Natural killer cell (primary cell): Measurements from ENCODE around the gene ZNF778. TPM values are rescaled to one million over a fixed set of nuclear protein-coding genes. Genes with fewer than 3 reads are reported as not detected.
A peak's percentile ranks its signal among the peaks of the same experiment; 100 is the strongest.

ENCODE experiments used
- ATAC-seq, 3 donors: fragments of 150-1000 bp in 2 of 3; fragments of 200-7000 bp in 1 of 3; cut with Tn5 transposase; 1 replicate in 1 of 3; 2 replicates in 2 of 3; pipeline ENCODE4 v1.10.0; 2021; ENCODE audit warnings: mild to moderate bottlenecking in 2 of 3, moderate library complexity in 2 of 3
- DNase-seq, 2 donors: peaks; one replicate each; pipeline versions ENCODE4 v3.0.0 to v3.0.0-alpha.2; 2013 to 2021; ENCODE audit warnings: mixed read lengths in 1 of 2
- H3K27ac ChIP-seq: one replicate; pipeline ENCODE4 v1.5.1; 2013; ENCODE audit warnings: mild to moderate bottlenecking, low read length
- H3K27me3 ChIP-seq: one replicate; pipeline ENCODE4 v1.6.1; 2013; ENCODE audit warnings: low read length; ENCODE audit not compliant: control insufficient read depth, insufficient read depth
- H3K36me3 ChIP-seq: one replicate; pipeline ENCODE4 v1.6.1; 2013; ENCODE audit warnings: low read length; ENCODE audit not compliant: control insufficient read depth, insufficient read depth
- H3K4me1 ChIP-seq: one replicate; pipeline ENCODE4 v1.6.1; 2013; ENCODE audit warnings: low read length; ENCODE audit not compliant: control insufficient read depth, insufficient read depth
- H3K4me3 ChIP-seq: one replicate; pipeline ENCODE4 v1.5.1; 2013; ENCODE audit warnings: low read length
- H3K9me3 ChIP-seq: one replicate; pipeline ENCODE4 v1.6.1; 2013; ENCODE audit warnings: low read length; ENCODE audit not compliant: control insufficient read depth, insufficient read depth
- H3K27ac Mint-ChIP-seq, 2 donors: one replicate each; pipeline ENCODE4 v1.8.0; 2022; ENCODE audit warnings: mild to moderate bottlenecking in 2 of 2, mixed read lengths in 2 of 2, moderate library complexity in 1 of 2
- H3K27me3 Mint-ChIP-seq, 2 donors: one replicate each; pipeline ENCODE4 v1.8.0; 2022; ENCODE audit warnings: low read depth in 2 of 2, mixed read lengths in 2 of 2
- H3K36me3 Mint-ChIP-seq: one replicate; pipeline ENCODE4 v1.8.0; 2022; ENCODE audit warnings: mixed read lengths
- H3K4me1 Mint-ChIP-seq, 2 donors: one replicate each; pipeline ENCODE4 v1.8.0; 2022; ENCODE audit warnings: mixed read lengths in 2 of 2
- H3K4me3 Mint-ChIP-seq: one replicate; pipeline ENCODE4 v1.8.0; 2022; ENCODE audit warnings: mild to moderate bottlenecking, moderate library complexity, mixed read lengths
- H3K9me3 Mint-ChIP-seq, 2 donors: one replicate each; pipeline ENCODE4 v1.8.0; 2022; ENCODE audit warnings: mixed read lengths in 2 of 2
- WGBS: methylation state at CpG from one replicate; pipeline ENCODE4 v1.1.7; 2013; ENCODE audit warnings: missing lambda C conversion rate; ENCODE audit not compliant: insufficient coverage; 5-methylcytosine and 5-hydroxymethylcytosine counted together
- intact Hi-C: fragments of 100-400 bp; cut with micrococcal nuclease; formaldehyde crosslinking; loops from one replicate; pipeline ENCODE4 v1.14.2; 2022
- total RNA-seq, 4 donors: library from RNA; stranded (reverse); fragments of 120-200 nt in 1 of 4; gene quantifications; one replicate each; pipeline versions ENCODE4 v1.2.3 to v1.2.4, GENCODE V29; 2013 to 2022
- TF ChIP-seq, protein P1 (sequence below): fragments of 200-600 bp; IDR thresholded peaks from one replicate; pipeline ENCODE4 v1.8.0; 2022; ENCODE audit warnings: antibody characterized with exemption

The ZNF778 gene
- total RNA-seq, 3 donors from 2014 or later (not counting 1 experiment from before 2014, with no cell fraction given) = 7.0 to 14.1 (median 11.8) TPM

DNA sequence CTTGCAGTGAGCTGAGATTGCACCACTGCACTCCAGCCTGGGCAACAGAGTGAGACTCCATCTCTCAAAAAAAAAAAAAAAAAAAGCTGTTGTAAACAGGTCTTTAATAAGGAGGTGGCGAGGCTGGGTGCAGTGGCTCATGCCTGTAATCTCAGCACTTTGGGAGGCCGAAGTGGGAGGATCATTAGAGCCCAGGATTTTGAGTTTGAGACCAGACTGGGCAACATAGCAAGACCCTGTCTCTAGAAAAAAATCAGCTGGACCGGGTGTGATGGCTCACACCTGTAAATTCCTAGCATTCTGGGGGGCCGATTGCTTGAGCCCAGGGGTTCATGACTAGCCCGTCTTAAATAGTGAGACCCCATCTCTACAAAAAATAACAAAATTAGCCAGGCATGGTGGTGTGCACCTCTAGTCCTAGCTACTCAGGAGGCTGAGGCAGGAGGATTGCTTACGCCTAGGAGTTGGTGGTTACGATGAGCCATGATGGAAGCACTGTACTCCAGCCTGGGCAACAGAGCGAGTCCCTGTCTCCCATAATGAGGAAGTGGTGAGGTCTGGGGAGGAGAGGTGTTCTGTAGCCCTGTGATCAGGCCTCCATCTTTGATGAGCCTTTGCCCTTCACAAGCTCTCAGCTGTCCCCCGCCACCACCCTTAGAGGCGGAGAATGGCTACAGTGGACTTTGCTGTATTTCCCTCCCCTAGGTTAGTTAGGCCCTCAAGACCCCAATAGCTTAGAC, 36.2 kb downstream of the ZNF778 start:
- peaks cover 10% of the 10 kb centered on the region for H3K9me3 ChIP-seq
- H3K4me1 ChIP-seq = peaks cover 14% of the 10 kb centered on the region
- no peak overlapping the region for H3K27ac ChIP-seq
- Mint-ChIP-seq H3K27me3 (peaks cover 8 to 19% of the 10 kb centered on the region in 2 donors), H3K4me3 (no peak overlapping the region), H3K36me3 (no peaks in the 10 kb centered on the region), H3K27ac (no peak overlapping the region), H3K4me1 (peaks cover 8 to 18% of the 10 kb centered on the region in 2 donors), H3K9me3 (peaks cover 2 to 10% of the 10 kb centered on the region in 2 donors)
- TF ChIP-seq, protein P1, sequence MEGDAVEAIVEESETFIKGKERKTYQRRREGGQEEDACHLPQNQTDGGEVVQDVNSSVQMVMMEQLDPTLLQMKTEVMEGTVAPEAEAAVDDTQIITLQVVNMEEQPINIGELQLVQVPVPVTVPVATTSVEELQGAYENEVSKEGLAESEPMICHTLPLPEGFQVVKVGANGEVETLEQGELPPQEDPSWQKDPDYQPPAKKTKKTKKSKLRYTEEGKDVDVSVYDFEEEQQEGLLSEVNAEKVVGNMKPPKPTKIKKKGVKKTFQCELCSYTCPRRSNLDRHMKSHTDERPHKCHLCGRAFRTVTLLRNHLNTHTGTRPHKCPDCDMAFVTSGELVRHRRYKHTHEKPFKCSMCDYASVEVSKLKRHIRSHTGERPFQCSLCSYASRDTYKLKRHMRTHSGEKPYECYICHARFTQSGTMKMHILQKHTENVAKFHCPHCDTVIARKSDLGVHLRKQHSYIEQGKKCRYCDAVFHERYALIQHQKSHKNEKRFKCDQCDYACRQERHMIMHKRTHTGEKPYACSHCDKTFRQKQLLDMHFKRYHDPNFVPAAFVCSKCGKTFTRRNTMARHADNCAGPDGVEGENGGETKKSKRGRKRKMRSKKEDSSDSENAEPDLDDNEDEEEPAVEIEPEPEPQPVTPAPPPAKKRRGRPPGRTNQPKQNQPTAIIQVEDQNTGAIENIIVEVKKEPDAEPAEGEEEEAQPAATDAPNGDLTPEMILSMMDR = no peak
- no peaks in the 10 kb centered on the region for H3K36me3 ChIP-seq
- peaks cover 21% of the 10 kb centered on the region for H3K27me3 ChIP-seq
- intact Hi-C loops = no loop called here
- no peak overlapping the region for H3K4me3 ChIP-seq
- ATAC-seq (no peak), DNase-seq (no peak)
- 91% methylated on average over 10 of the region's 10 CpGs for WGBS

DNA sequence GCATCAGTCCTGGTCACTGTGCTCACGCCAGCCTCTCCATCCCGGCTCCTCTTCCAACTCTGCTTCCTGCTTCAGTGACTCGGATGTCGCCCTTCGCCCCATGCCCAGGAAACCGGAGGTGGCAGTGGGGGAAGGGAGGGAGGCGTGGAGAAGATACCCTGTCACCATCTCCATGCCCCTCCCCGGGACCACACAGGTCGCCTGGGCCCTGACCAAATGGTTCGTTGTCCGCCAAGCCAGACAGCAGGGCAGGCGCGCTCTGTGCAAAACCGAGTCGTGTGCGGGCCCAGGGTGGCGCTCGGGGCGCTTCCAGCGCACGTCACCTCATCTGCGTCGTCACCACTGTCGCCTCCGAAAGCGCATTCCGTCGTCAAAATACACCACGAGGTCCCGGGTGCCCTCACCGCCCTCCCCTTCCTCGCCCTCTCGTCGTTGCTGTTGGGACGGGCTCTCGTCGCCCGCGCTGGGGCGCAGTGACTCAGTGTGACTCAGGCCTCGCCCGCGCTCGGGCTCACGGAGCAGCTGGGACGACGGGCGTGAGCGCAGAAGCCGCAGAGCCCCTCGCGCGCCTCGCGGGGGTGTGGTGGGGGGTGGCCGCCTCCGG, 39.2 kb downstream of the ZNF778 start:
- Histone ChIP-seq H3K4me3 (no peak overlapping the region), H3K4me1 (peaks cover 14% of the 10 kb centered on the region), H3K36me3 (no peaks in the 10 kb centered on the region), H3K27me3 (peaks cover 22% of the 10 kb centered on the region), H3K27ac (no peak overlapping the region), H3K9me3 (no peaks in the 10 kb centered on the region)
- WGBS = 6% methylated on average over 56 of the region's 57 CpGs
- Mint-ChIP-seq H3K9me3 (peaks cover 0 to 1% of the 10 kb centered on the region in 2 donors), H3K4me3 (peak overlapping the region; percentile 59), H3K27me3 (peaks cover 8 to 21% of the 10 kb centered on the region in 2 donors), H3K27ac (peak overlapping the region; percentile 63 to 89), H3K36me3 (no peaks in the 10 kb centered on the region), H3K4me1 (peaks cover 8 to 18% of the 10 kb centered on the region in 2 donors)
- intact Hi-C loops = no loop called here
- ATAC-seq (peak; percentile 95 to 96 (median 96)), DNase-seq (peak; percentile 75 to 83)
- TF ChIP-seq, protein P1 = no peak

DNA sequence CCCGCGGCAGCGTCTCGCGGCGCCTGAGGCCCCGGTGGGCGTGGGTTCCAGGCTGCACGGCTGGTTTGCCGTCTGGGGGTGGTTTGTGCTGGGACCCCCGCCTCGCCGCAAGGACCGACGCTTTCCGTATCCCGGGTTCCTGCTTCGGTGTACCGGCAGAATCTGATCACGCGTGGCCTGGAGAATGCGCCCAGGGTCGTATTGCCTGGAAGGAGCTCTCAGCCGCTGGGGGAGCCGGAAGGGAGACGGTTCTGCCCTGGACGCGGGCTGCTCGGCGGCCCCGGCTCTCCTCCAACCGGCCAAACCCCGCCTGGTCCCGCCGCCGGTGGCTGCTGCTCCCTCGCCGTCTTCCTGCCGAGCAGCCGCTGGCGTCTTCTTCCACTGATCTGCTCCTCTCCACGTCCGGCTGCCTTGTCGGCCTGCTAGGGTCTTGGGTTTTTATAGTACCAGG, 39.8 kb downstream of the ZNF778 start:
- peak overlapping the region; percentile 65 for H3K4me3 Mint-ChIP-seq
- peaks cover 14% of the 10 kb centered on the region for H3K4me1 ChIP-seq
- H3K9me3 ChIP-seq = no peaks in the 10 kb centered on the region
- H3K27ac ChIP-seq = no peak overlapping the region
- H3K36me3 ChIP-seq = no peaks in the 10 kb centered on the region
- H3K4me3 ChIP-seq = no peak overlapping the region
- TF ChIP-seq, protein P1 = no peak
- DNase-seq (peak in 1 of 2 donors; percentile 34), ATAC-seq (peak in 2 of 3 donors; percentile 5 to 32)
- no peaks in the 10 kb centered on the region for H3K9me3 Mint-ChIP-seq
- peak overlapping the region in 1 of 2 donors; percentile 89 for H3K27ac Mint-ChIP-seq
- intact Hi-C loops = no loop called here
- peaks cover 8 to 18% of the 10 kb centered on the region in 2 donors for H3K4me1 Mint-ChIP-seq
- H3K36me3 Mint-ChIP-seq = no peaks in the 10 kb centered on the region
- peaks cover 8 to 21% of the 10 kb centered on the region in 2 donors for H3K27me3 Mint-ChIP-seq
- WGBS = 4% methylated on average over 44 of the region's 44 CpGs
- peaks cover 22% of the 10 kb centered on the region for H3K27me3 ChIP-seq
